ENCODE measurements around the gene GTF2H2.
"Not testable (repeated sequence)": the region's sequence is repeated elsewhere in the genome, so short reads cannot be mapped to it uniquely, and the experiment has no call there.

- not testable (repeated sequence) for TF ChIP-seq CTCF (IDR thresholded peaks at IDR 0.05); MYC (IDR thresholded peaks at IDR 0.05; ENCODE audit: borderline replicate concordance, low read length); RCOR1 (IDR thresholded peaks at IDR 0.05; ENCODE audit: low read depth, low read length); MAX (IDR thresholded peaks at IDR 0.05); ELK1 (IDR thresholded peaks at IDR 0.05; ENCODE audit: low read depth, low read length)
Measured at GRCh38 chr5:71059426-71059825, 8.1 kb downstream of the GTF2H2 start.

Measured in A549 (cell line).